Ovary (tissue), 3 donors: ENCODE results near the gene ABHD12B.

Experiments used
- CTCF ChIP-seq, 3 donors: fragments of 450-650 bp in 2 of 3; fragments of 200-600 bp in 1 of 3; IDR thresholded peaks; one replicate each; pipeline versions ENCODE4 v1.5.1 to v1.8.0; 2016 to 2022; ENCODE audit warnings: antibody characterized with exemption in 3 of 3, mild to moderate bottlenecking in 1 of 3
- EP300 ChIP-seq: sonication (generic); formaldehyde crosslinking; IDR thresholded peaks from one replicate; pipeline ENCODE4 v1.6.1; 2017; ENCODE audit warnings: antibody characterized with exemption
- POLR2A ChIP-seq: fragments of 450-650 bp; IDR thresholded peaks from one replicate; pipeline ENCODE4 v1.6.1; 2017; ENCODE audit warnings: antibody characterized with exemption, mild to moderate bottlenecking, moderate library complexity
- donor health status: DM: no; HTN: no; CAD: no.

GRCh38 chr14:50837271-50837670 is 34.6 kb upstream of the ABHD12B start:
- TF ChIP-seq EP300 (no peak), POLR2A (no peak), CTCF (IDR thresholded peaks at IDR 0.05) (no peak)
